GM12801 (cell line): ENCODE results near the gene ANKRD22.

ENCODE experiments used
- TF ChIP-seq, protein P1 (sequence below): IDR thresholded peaks from one replicate; pipeline ENCODE4 v1.5.1; 2011; ENCODE audit warnings: control low read depth; ENCODE audit not compliant: insufficient read length; ENCODE audit errors: extremely low read depth

Gene ANKRD22

DNA sequence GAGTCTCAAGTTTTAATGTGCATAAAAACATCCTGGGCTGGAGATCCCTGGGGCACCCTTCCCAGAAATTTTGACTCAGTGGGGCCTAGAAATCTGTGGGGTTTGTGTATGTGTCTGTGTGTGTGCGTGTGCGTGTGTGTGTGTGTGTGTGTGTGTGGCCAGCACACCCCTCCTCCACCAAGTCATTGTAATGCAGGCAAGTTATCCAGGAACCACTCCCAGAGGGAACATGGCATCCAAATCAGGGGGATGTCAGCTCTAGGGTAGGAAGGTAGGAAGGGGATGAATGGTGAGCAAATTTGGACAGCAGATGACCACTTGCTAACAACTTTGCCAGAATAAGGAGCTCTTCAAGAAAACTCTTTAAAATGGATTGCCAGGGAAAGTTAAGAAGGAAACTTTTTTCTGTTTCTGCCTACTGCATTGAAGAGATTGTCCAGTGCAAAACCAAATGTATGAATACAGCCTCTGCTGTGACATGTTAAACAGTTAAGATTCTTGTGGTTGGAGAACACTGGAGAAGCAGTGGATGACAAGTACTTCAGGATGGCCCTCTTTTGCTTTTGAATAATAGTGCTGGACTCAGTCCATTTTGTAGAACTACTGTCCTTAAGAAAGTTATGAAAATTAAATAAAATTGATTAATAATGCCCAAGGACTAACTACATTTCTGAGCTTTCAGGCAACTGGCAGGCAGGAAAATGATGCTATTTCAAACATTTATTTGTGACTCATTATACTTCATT, 40.8 kb upstream of the ANKRD22 start:
- TF ChIP-seq, protein P1, sequence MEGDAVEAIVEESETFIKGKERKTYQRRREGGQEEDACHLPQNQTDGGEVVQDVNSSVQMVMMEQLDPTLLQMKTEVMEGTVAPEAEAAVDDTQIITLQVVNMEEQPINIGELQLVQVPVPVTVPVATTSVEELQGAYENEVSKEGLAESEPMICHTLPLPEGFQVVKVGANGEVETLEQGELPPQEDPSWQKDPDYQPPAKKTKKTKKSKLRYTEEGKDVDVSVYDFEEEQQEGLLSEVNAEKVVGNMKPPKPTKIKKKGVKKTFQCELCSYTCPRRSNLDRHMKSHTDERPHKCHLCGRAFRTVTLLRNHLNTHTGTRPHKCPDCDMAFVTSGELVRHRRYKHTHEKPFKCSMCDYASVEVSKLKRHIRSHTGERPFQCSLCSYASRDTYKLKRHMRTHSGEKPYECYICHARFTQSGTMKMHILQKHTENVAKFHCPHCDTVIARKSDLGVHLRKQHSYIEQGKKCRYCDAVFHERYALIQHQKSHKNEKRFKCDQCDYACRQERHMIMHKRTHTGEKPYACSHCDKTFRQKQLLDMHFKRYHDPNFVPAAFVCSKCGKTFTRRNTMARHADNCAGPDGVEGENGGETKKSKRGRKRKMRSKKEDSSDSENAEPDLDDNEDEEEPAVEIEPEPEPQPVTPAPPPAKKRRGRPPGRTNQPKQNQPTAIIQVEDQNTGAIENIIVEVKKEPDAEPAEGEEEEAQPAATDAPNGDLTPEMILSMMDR: no peak

DNA sequence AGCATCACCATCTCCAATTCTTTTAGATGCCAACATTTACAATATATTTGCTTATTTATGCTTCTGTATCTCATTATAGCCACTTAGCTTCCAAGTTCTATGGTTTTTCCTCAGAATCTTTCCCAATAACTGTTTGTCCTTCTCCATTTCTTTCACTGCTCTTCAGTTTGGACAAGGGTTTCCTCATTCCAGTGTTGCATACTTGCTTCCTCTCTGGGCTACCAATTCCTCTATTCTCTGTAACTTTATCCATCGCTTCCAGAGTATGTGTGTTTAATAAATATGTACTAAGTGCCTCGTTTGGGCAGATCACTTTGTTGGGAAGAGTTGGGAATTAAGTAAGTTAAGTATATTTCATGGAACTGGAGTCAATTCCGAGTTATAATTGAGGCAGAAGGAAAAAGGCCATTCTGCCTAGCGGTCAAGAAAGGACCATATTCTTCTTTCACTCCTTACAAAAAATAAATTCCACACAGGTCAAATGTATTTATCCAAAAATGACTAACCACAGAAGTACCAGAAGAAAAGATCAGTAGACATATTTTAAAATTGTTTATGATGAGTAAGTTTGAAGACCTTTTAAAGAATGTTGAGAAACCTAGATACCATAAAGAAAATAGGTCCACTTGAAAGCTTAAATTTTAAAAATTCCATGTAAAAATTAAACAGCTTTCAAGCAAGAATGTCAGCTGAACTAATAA, 39.2 kb upstream of the ANKRD22 start:
- TF ChIP-seq, protein P1: no peak

DNA sequence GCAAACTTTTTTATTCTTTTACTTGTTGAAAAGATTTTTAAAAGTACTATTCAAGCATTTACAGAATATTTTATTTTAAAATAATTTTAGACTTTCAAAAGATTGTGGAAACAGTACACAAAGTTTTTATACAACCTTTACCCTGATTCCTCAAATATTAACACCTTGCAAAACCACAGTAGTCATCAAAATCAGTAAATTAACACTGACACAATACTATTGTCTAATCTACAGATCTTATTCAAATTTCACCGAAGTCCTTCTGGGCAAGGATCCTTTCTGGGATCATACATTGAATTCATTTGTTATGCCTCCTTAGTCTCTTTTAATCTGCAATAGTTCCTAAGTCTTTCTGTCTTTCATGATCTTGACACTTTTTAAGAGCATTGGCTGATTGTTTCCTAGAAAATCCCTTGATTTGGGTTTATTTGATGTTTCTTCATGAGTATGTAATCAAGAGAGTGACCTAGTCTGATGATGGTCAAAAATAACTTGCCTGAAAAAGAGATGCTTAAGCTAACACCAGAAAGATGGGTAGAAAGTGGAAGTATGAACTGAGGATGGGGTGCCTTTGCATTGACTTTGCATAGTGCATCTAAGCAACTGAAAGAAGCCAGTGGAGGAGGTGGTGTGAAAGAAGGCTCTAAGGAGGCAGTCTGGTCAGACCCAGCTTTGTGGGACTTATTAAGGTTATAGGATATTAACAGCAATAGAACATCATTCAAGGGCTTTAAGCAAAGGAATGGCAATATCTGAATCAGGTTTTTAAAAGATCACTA, 38.1 kb upstream of the ANKRD22 start:
- TF ChIP-seq, protein P1: no peak

DNA sequence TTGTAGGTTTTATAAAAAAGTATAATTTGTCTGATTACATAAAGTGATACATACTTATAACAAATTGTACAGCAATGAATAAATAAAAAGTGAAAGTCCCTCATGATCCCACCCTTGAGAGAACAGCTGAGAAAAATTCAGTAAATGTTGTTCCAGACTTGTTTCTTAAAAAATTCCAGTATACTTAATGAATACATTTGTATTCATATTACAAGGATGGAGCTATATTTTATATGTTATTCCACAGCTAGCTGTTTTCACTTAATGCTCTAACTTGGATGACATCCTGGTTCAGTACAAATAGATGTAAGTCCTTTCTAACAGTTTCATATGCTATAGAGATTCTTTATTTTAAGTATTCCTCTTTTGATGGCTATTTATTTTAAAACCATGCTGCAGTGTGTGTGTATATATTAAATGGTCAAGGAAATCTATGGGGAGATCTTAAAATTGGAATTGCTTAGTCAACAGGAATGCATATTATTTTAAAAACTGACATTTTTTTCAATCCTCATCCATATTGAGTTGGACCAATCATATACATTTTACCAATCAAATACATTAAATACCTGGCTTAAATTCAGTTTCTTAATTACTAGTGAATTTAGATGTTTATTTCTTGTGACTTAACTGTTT, 37.3 kb upstream of the ANKRD22 start:
- TF ChIP-seq, protein P1: no peak

DNA sequence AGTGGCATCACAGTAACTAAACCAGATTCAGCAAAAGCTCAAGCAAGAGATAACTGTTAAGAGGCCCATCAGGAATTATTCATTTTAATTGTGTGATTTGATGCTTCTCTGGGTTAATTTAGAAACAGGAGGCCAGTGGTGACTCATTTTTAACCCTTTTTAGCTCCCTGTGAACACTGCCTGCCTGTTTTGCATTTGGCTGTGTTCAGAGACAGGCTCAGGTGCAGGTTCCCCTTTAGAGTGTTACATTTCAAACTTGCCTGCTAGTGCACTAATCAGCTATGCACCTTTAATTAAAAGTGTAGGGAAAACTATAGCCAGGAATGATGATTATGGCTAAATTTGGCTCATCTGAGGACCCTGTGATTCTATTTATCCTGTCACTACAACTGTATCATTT, 34.9 kb upstream of the ANKRD22 start:
- TF ChIP-seq, protein P1: no peak

DNA sequence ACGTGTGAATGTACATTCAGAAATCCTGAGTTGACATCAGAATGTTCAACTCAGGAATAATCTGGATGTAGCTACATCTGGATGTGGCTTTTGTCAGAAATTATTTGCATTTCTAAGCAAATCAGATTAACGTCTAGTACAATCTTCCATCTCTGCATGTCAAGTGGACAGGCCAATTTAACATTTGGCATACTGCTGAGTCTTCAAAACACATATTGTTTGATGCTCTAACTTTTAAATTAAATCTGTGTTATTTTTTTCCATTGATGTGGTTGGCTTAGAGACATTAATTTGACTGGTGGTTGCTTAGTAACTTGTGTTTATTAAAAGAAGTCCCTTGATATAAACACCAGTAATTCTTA, 31.8 kb upstream of the ANKRD22 start:
- TF ChIP-seq, protein P1: no peak
